DMS114 treated with DMSO at 0.1 percent for 48 hours (cell line): ENCODE results near the gene BRWD1.
A peak's percentile ranks its signal among the peaks of the same experiment; 100 is the strongest.

Experiments
- DNase-seq: peaks from one replicate; lab custom pipeline; 2025; ENCODE audit not compliant: unreplicated experiment; lab: John Stamatoyannopoulos, UW

Gene BRWD1

DNA sequence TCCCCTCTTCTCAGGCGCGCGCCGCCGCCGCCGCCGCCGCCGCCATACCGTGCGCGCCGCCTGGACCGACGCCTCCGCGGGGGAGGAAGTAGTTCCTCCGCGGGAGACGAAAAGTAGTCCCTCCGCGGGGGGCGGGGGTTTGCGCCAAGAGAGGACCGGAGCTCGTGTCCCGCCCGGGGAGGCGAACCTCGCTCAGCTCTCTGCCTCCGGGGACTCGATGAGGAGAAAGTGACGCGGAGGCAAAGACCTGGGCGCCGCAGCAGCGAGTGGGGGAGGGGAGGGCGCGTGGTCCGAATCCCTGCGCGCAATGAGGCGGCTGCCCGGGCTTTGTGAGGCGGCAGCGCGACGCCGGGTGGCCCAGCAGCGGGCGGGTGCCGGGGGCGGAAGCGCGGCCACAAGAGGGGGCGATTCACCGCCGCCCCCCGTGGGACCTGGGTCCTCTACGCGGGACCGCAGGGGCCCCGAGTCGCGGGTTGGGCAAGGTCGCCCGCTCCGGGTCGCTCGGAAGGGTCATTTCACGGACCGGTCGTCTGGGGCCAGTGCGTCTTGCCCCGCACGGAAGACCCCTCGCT, at the start of gene BRWD1:
Gene BRWD1, minus strand, starts transcription at position 62 of the 572 bp plus-strand sequence. CDS start 141 bp downstream, outside the sequence.
- peak; percentile 67 for DNase-seq

DNA sequence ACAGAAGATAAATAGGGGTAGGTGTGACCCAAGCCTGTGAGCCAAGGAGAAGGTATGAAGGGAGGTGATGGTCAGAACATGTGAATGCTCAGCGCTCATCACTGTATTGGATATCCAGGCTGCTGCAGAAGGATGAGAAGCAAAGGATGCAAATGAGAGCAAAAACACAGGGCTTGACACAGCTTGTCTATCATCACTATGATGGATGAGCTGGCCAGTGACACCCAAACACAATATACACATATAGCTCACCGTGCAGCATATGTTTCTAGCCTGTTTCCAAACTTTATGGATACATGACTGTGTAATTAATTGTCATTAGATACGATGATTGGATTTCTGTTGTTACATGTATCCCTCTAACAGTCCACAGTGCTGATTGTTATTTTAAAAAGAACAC, 49.3 kb upstream of the BRWD1 start:
- DNase-seq = no peak

GRCh38 chr21:39359382-39359781, 46.0 kb upstream of the BRWD1 start:
- no peak for DNase-seq

- DNase-seq = no peak
Observed at GRCh38 chr21:39353295-39353694, 39.9 kb upstream of the BRWD1 start.

- no peak for DNase-seq
Observed at GRCh38 chr21:39350094-39351005, 36.9 kb upstream of the BRWD1 start.

DNA sequence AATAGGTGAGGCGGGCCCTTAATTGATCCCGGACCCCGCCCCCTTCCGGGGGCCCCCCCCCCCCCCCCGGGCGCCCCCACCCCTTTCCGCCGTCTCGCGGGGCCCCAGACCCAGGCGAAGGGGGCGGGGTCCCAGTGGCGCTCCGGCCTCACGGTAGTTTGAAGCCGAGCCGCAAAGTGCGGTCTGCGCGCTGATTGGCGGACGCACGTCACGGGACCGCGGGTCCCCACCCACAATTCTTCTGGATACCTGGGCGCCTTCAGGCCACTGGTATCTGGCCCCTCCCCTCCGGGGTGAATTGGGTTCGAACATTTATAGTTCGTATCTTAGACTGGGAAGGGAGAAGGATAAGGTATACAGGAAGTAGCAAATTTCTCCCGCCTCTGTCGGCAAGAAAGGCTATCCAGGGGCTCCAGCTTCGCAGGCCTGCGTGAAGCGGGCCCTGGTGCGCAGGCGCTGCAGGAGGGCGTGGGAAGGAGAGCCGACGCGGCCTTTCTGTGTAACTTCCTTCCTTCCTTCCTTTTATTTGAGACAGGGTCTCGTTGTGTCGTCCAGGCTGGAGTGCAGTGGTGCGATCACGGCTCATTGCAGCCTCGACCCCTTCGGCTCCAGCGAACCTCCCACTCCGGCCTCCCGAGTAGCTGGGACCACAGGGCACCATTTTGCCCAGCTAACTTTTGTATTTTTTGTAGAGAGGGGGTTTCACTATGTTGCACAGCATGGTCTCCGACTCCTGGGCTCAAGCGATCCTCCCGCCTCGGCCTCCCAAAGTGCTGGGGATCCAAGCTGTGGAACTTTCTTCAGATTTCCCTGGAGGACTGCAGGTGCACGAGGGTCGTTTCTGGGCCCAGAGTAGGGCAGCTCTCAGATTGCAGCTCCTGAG, 36.0 kb upstream of the BRWD1 start:
- peak; percentile 84 for DNase-seq

- DNase-seq = peak; percentile 68
Observed at GRCh38 chr21:39348355-39349210, 35.2 kb upstream of the BRWD1 start, which contains the start of gene HMGN1. TSS of gene HMGN1 (minus strand) at chr21:39349088. CDS start at chr21:39348917, 171 bp downstream.

DNA sequence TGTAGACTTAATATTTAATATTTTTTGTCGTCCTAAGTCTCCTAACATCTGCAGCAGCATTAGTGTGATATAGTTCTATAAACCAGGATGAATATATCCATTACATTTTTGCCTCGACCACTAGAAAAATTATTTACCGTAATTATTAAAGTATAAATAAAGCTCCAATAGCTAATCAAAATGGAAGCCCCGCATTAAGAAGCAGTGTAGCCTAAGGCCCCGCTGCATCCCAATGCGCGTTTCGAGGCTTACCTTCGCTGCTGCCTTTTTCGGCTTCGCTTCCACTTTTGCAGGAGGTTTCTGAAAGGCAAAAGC, 34.6 kb upstream of the BRWD1 start:
- DNase-seq = no peak

DNA sequence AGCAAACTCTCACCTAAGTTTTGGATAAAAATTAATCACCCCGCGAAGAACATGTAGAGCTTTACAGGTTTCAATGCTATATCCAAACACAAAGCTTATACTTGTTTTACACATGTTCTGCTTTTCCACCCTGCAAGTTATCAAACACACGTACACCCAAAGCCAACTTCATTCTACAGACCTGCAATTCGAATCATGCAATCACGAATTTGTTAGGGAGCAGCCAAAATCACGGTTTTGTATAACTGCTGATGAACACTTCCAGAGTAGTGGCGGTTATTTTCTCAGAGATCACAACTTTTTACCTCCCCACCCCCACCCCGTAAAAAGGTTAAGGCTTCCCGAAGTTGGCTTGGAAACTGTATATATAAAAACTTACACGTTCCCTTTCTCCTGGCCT, 34.1 kb upstream of the BRWD1 start:
- no peak for DNase-seq

DNA sequence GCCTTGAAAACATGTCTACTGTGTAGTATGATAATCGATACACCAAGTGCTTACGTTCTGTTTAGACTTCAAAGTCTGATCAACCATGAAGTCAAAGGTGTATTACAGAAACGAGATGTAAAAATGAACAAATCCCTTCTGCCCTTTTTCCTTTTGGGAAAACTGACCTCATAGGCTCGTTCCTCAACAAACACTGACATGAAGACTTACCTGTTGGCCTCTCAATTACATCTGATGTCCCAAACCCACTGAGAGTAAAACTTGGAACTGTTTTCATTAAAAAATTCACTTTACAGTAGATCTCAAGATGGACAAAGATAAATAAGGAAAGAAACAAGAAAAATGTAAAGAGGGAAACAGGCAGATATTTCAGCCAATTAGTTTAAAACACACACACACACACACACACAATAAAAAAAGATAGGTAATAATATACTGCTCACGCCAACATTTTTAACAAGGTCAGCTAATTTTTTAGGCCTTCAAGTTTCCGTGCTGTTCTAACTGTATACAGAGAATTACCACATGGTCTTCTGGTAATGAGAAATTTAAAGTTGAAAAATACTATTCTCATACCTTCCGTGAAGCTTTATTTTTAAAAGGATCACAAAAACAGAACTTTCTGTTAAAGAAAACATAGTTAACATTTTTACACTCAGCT, 33.4 kb upstream of the BRWD1 start:
- no peak for DNase-seq

GRCh38 chr21:39346206-39346605, 32.8 kb upstream of the BRWD1 start:
- no peak for DNase-seq

- DNase-seq = no peak
Observed at GRCh38 chr21:39345440-39345839, 32.0 kb upstream of the BRWD1 start.

GRCh38 chr21:39344848-39345247, 31.4 kb upstream of the BRWD1 start:
- DNase-seq = no peak

- DNase-seq = no peak
Observed at GRCh38 chr21:39341249-39341923, 28.0 kb upstream of the BRWD1 start.

- DNase-seq = no peak
Observed at GRCh38 chr21:39340687-39341086, 27.3 kb upstream of the BRWD1 start.

DNA sequence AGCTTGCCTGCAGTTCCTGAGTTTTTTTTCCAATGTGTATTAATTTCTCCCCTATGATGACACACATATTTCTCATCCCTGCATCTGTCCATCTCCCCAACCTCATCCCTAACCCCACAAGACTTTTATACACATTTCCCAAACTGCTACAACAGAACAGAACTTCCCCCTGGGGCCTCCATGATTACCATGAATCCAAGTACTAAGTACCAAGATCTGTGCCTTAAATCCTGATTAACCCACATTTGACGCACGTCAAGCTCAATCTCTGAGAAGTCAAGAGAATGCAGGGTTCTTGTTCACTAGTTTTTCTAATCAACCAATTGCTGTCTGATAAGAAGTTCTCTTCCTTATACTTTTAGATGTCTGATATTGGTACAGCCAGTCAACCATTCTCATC, 25.8 kb upstream of the BRWD1 start:
- no peak for DNase-seq

- DNase-seq = peak; percentile 25
Observed at GRCh38 chr21:39336457-39337008, 23.1 kb upstream of the BRWD1 start.

DNA sequence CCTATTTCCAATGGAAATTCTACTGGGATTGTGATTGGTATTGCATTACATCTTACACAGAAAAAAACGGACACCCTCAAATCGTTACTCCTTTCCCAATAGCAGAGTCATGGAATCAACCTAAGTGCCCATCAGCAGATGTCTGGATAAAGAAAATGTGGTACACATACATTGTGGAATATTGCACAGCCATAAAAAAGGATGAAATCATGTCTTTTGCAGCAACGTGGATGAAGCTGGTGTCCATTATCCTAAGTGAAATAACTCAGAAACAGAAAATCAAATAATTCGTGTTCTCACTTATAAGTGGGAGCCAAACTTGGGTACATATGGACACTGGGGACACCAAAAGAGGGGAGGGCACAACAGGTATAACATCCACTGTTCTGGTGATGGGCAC, 21.2 kb upstream of the BRWD1 start:
- no peak for DNase-seq

DNA sequence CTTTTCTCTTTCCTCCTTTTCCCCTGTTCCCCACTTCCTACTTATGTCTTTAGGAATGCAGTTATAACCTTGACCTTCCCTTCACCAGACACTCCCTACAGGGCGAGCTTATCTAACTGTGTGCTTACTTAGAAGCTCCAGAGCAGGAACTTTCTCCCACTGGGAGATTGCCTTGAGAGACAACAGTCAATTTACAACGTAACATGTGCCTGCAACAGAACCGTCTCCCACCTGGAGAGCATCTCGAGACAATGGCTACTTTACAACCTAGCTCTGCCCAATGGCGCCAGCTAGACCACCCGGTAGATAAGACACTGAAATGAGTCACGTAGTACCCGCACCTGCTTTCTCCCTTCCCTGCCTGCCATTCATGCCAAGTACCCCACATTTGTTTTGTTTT, 18.7 kb upstream of the BRWD1 start:
- DNase-seq = no peak
